T-helper 2 cell (primary cell): ENCODE data around the gene LASP1NB.

Experiments
- DNase-seq, 5 experiments: peaks; one replicate each; pipeline versions ENCODE4 v3.0.0 to v3.0.0-alpha.2; 2012 to 2022

Gene LASP1NB

GRCh38 chr17:38925263-38925995 lies at the start of gene LASP1NB:
Gene LASP1NB, plus strand, starts transcription at chr17:38925614.
- peak in 2 of 5 experiments; percentile 36 to 66 for DNase-seq

GRCh38 chr17:38877130-38877851 lies 48.1 kb upstream of the LASP1NB start:
- DNase-seq = peak in 1 of 5 experiments; percentile 28

GRCh38 chr17:38879878-38880665 lies 45.3 kb upstream of the LASP1NB start:
- DNase-seq = no peak

- peak in 1 of 5 experiments; percentile 55 for DNase-seq
These were observed 43.7 kb upstream of the LASP1NB start for GRCh38 chr17:38881600-38882191.

GRCh38 chr17:38882870-38883269 lies 42.5 kb upstream of the LASP1NB start:
- DNase-seq = no peak

- no peak for DNase-seq
These were observed 41.6 kb upstream of the LASP1NB start for GRCh38 chr17:38883592-38884526.

- DNase-seq = no peak
These were observed 40.2 kb upstream of the LASP1NB start for GRCh38 chr17:38885044-38885727.

- DNase-seq = no peak
These were observed 39.4 kb upstream of the LASP1NB start for GRCh38 chr17:38885728-38886642.

GRCh38 chr17:38886643-38887010 lies 38.8 kb upstream of the LASP1NB start:
- no peak for DNase-seq

GRCh38 chr17:38888842-38889241 lies 36.6 kb upstream of the LASP1NB start:
- DNase-seq = no peak

GRCh38 chr17:38889745-38890409 lies 35.5 kb upstream of the LASP1NB start:
- no peak for DNase-seq

- DNase-seq = no peak
These were observed 35.0 kb upstream of the LASP1NB start for GRCh38 chr17:38890410-38890746.

- DNase-seq = no peak
These were observed 34.0 kb upstream of the LASP1NB start for GRCh38 chr17:38891441-38891840.

GRCh38 chr17:38892083-38892482 lies 33.3 kb upstream of the LASP1NB start:
- no peak for DNase-seq

- no peak for DNase-seq
These were observed 32.8 kb upstream of the LASP1NB start for GRCh38 chr17:38892620-38893019.

GRCh38 chr17:38893113-38893512 lies 32.3 kb upstream of the LASP1NB start:
- DNase-seq = no peak

- DNase-seq = peak in 2 of 5 experiments; percentile 46 to 55
These were observed 31.8 kb upstream of the LASP1NB start for GRCh38 chr17:38893607-38894006.

- no peak for DNase-seq
These were observed 31.1 kb upstream of the LASP1NB start for GRCh38 chr17:38894276-38894675.

- no peak for DNase-seq
These were observed 29.0 kb upstream of the LASP1NB start for GRCh38 chr17:38896346-38896954.
